Mesendoderm (in vitro differentiated cells): Measurements from ENCODE around the gene LRRC26.

ENCODE experiments used
- DNase-seq: peaks from one replicate; pipeline ENCODE4 v3.0.0; 2013
- H2AK5ac ChIP-seq: 2 replicates; pipeline ENCODE4 v1.6.1; 2013; ENCODE audit warnings: low read length, inconsistent platforms
- H2BK120ac ChIP-seq: 2 replicates; pipeline ENCODE4 v1.6.1; 2013; ENCODE audit warnings: low read depth, mild to moderate bottlenecking, low read length, moderate library complexity, mixed read lengths
- H2BK15ac ChIP-seq: replicated peaks from 2 replicates; pipeline ENCODE4 v1.6.1; 2013; ENCODE audit warnings: low read depth, mild to moderate bottlenecking, moderate library complexity
- H2BK5ac ChIP-seq: 2 replicates; pipeline ENCODE4 v1.6.1; 2013; ENCODE audit warnings: low read length, inconsistent platforms
- H3K18ac ChIP-seq: 2 replicates; pipeline ENCODE4 v1.6.1; 2013; ENCODE audit warnings: mild to moderate bottlenecking, low read length, mixed read lengths
- H3K23ac ChIP-seq: one replicate; pipeline ENCODE4 v1.6.1; 2013; ENCODE audit warnings: low read length
- H3K27ac ChIP-seq: 2 replicates; pipeline ENCODE4 v1.5.1; 2013; ENCODE audit warnings: low read depth, mild to moderate bottlenecking, inconsistent platforms, low read length, moderate library complexity
- H3K27me3 ChIP-seq: 2 replicates; pipeline ENCODE4 v1.6.1; 2013; ENCODE audit warnings: low read length, control low read depth, mild to moderate bottlenecking, inconsistent platforms; ENCODE audit not compliant: insufficient read depth, poor library complexity
- H3K36me3 ChIP-seq: 2 replicates; pipeline ENCODE4 v1.6.1; 2013; ENCODE audit warnings: low read length, inconsistent platforms; ENCODE audit not compliant: control insufficient read depth, insufficient read depth
- H3K4ac ChIP-seq: one replicate; pipeline ENCODE4 v1.6.1; 2013; ENCODE audit warnings: low read depth, mild to moderate bottlenecking, low read length, moderate library complexity
- H3K4me1 ChIP-seq: 2 replicates; pipeline ENCODE4 v1.6.1; 2013; ENCODE audit warnings: low read depth, low read length, inconsistent platforms; ENCODE audit not compliant: control insufficient read depth
- H3K4me2 ChIP-seq: 2 replicates; pipeline ENCODE4 v1.6.1; 2013; ENCODE audit warnings: low read length
- H3K4me3 ChIP-seq: 2 replicates; pipeline ENCODE4 v1.5.1; 2013; ENCODE audit warnings: mild to moderate bottlenecking, low read length
- H3K56ac ChIP-seq: one replicate; pipeline ENCODE4 v1.6.1; 2013; ENCODE audit warnings: low read length
- H3K79me1 ChIP-seq: 2 replicates; pipeline ENCODE4 v1.6.1; 2013; ENCODE audit warnings: low read length, inconsistent platforms
- H3K79me2 ChIP-seq: 2 replicates; pipeline ENCODE4 v1.6.1; 2013; ENCODE audit warnings: mild to moderate bottlenecking, low read length; ENCODE audit not compliant: control insufficient read depth, insufficient read depth
- H3K9ac ChIP-seq: 2 replicates; pipeline ENCODE4 v1.6.1; 2013; ENCODE audit warnings: low read length, inconsistent platforms
- H4K5ac ChIP-seq: one replicate; pipeline ENCODE4 v1.6.1; 2013; ENCODE audit warnings: low read length
- H4K8ac ChIP-seq: one replicate; pipeline ENCODE4 v1.6.1; 2013; ENCODE audit warnings: low read depth, mild to moderate bottlenecking, control low read depth, low read length, moderate library complexity
- WGBS: extraction: QIAGEN DNeasy Blood & Tissue Kit; methylation state at CpG from one replicate; pipeline ENCODE4 v1.1.7; 2013; ENCODE audit warnings: low lambda C conversion rate, missing lambda C conversion rate; ENCODE audit not compliant: insufficient coverage; ENCODE audit errors: extremely low coverage; 5-methylcytosine and 5-hydroxymethylcytosine counted together

Gene LRRC26

GRCh38 chr9:137143459-137143858 lies 26.4 kb downstream of the LRRC26 start:
- no peaks in the 10 kb centered on the region for H3K4me1 ChIP-seq
- WGBS: no CpG with 5 or more reads among the region's 4 CpGs
- no peak for DNase-seq
- no peak overlapping the region for H3K18ac ChIP-seq
- H3K56ac ChIP-seq: no peak overlapping the region
- no peak overlapping the region for H3K23ac ChIP-seq
- no peak overlapping the region for H3K27ac ChIP-seq
- H2AK5ac ChIP-seq: no peak overlapping the region
- H2BK120ac ChIP-seq: no peak overlapping the region
- no peak overlapping the region for H2BK15ac ChIP-seq
- H3K4me3 ChIP-seq: no peak overlapping the region
- H2BK5ac ChIP-seq: no peak overlapping the region
- H3K27me3 ChIP-seq: peaks cover 13% of the 10 kb centered on the region
- H3K9ac ChIP-seq: no peak overlapping the region
- no peak overlapping the region for H4K5ac ChIP-seq
- H4K8ac ChIP-seq: no peak overlapping the region
- no peak overlapping the region for H3K4me2 ChIP-seq
- no peaks in the 10 kb centered on the region for H3K79me1 ChIP-seq
- H3K36me3 ChIP-seq: no peaks in the 10 kb centered on the region
- H3K4ac ChIP-seq: no peak overlapping the region
- no peaks in the 10 kb centered on the region for H3K79me2 ChIP-seq

DNA sequence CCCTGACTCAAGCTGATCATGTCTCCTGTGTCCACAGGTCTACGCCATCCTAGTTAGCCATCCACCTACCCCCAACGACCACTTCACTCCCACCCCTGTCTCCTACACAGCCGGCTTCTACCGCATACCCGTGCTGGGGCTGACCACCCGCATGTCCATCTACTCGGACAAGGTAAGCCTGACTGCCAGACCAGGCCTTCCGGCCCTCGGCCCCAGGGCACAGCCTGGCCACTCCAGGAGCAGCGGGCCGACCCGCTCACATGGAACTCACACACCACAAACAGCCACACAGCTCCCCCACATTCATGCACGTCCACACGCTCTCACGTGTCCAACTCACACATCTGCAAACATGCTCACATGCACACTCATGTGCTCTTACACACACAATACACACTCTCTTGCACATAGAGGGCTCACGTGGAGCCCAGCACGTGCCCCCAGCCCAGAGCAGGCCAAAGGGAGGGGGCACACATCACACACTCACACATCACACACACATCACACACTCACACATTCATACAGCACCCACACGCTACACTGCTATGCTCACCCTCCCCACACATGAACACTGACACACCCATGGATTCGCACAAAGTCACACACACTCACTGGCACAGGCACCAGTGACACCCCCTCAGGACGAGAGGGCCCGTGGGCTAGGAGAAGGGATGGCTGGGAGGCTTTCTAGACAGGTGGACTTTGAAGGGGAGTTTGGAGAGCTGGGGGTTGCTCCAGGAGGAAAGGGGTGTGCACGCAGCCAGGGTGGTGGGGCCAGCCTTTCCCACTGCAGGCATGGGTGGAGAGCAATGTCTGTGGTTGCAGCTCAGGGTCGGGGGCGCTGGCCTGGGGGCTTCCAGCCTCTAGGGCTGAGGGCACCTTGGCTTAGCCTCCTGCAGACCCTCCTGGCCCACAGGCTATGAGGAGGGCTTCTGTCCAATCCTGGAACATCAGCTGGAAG lies 27.6 kb downstream of the LRRC26 start:
- H3K4me1 ChIP-seq: no peaks in the 10 kb centered on the region
- H3K79me2 ChIP-seq: no peaks in the 10 kb centered on the region
- DNase-seq: no peak
- peaks cover 18% of the 10 kb centered on the region for H3K27me3 ChIP-seq
- no peak overlapping the region for H3K4ac ChIP-seq
- H3K9ac ChIP-seq: no peak overlapping the region
- H3K36me3 ChIP-seq: no peaks in the 10 kb centered on the region
- no peak overlapping the region for H3K27ac ChIP-seq
- no peak overlapping the region for H2BK15ac ChIP-seq
- H2AK5ac ChIP-seq: no peak overlapping the region
- H3K18ac ChIP-seq: no peak overlapping the region
- no peaks in the 10 kb centered on the region for H3K79me1 ChIP-seq
- no peak overlapping the region for H2BK5ac ChIP-seq
- H2BK120ac ChIP-seq: no peak overlapping the region
- no peak overlapping the region for H4K8ac ChIP-seq
- no peak overlapping the region for H3K4me2 ChIP-seq
- no peak overlapping the region for H3K23ac ChIP-seq
- H4K5ac ChIP-seq: no peak overlapping the region
- H3K56ac ChIP-seq: no peak overlapping the region
- whole genome bisulfite sequencing: no CpG with 5 or more reads among the region's 24 CpGs
- no peak overlapping the region for H3K4me3 ChIP-seq

DNA sequence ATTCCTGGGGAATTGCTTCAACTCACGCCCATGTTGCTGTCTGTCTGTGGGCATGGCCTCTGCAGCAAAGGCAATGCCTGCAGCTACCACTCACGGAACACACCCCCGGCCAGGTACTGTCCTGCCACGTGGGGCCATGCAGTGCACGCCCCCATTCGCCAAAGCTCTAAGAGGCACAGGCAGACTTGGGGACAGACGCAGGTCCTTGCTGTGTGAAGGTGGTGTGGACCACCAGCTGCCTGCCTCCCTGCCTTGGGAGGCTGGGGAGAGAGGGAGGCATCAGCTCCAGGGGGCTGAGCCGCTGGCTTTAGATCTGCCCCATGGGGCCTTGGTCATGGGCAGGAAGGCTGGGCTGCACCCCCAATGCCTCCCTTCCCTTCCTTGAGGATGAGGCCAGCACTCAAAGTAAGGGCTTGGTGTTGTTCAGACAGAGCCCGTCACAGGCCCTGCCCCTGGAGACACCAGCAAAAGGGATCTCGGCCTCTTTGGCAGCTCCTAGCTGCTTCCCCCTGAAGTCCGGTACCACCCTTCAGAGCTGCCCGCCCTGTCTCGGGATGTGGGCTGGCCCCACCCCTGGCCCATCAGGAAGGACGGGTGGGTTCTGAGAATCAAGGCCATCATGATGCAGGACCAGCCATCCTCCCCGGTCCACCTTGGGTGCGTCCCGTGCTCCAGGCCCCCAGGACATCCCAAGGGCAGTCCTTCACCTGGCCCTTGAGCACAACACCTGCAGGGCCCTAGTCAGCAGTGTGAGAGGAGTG lies 28.6 kb downstream of the LRRC26 start:
- H3K56ac ChIP-seq: no peak overlapping the region
- no peaks in the 10 kb centered on the region for H3K79me1 ChIP-seq
- H2BK15ac ChIP-seq: no peak overlapping the region
- H3K27me3 ChIP-seq: peaks cover 18% of the 10 kb centered on the region
- H3K36me3 ChIP-seq: no peaks in the 10 kb centered on the region
- H3K9ac ChIP-seq: no peak overlapping the region
- H3K4me3 ChIP-seq: no peak overlapping the region
- H3K4ac ChIP-seq: no peak overlapping the region
- H3K79me2 ChIP-seq: no peaks in the 10 kb centered on the region
- no peak overlapping the region for H2BK5ac ChIP-seq
- no peak for DNase-seq
- no peak overlapping the region for H3K4me2 ChIP-seq
- no peak overlapping the region for H3K23ac ChIP-seq
- H2AK5ac ChIP-seq: no peak overlapping the region
- H3K18ac ChIP-seq: no peak overlapping the region
- no peaks in the 10 kb centered on the region for H3K4me1 ChIP-seq
- no peak overlapping the region for H4K5ac ChIP-seq
- no peak overlapping the region for H3K27ac ChIP-seq
- no peak overlapping the region for H2BK120ac ChIP-seq
- no peak overlapping the region for H4K8ac ChIP-seq
- no CpG with 5 or more reads among the region's 17 CpGs for whole genome bisulfite sequencing

DNA sequence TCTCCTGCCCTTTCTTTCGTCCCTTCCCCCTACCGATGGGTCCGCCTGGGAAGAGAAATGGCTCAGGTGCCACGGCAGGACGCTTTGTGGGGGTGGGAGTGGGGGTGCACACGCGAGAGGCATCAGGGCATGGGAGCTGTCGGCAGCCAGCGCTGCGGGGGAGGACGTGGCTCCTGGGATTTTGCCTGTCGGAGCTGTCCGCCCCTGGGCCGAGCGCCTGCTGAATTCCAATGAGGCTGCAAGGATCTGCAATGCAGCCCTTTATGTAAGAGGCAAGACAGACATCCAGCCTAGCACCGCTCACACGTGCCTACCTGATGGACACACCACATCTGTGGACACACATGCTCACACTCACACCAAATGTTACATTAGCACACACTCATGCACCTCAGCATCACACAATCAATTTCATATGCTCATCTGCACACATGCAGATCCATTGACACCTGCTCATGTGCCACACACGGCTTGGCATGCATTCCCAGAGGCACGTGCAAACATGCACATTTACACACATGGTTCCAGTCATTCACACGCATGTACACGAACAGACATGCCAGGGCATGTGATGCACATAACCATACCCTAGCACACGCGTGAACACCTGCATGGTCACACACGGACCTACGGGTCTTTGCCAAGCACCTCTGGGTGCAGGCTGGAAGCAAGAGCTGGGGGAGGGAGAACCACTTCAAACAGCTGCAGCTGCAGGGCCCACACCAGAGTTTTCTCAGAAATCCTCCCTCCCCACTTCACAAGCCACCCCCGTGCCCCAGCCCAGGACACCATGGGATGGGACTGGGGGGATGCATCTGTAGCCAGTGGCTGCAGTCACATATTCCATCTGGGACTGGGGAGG lies 29.5 kb downstream of the LRRC26 start:
- no peak overlapping the region for H4K8ac ChIP-seq
- no CpG with 5 or more reads among the region's 26 CpGs for WGBS
- DNase-seq: no peak
- no peak overlapping the region for H3K23ac ChIP-seq
- no peak overlapping the region for H2BK120ac ChIP-seq
- H3K18ac ChIP-seq: no peak overlapping the region
- no peak overlapping the region for H3K4me3 ChIP-seq
- H2BK15ac ChIP-seq: no peak overlapping the region
- no peak overlapping the region for H2AK5ac ChIP-seq
- no peaks in the 10 kb centered on the region for H3K79me2 ChIP-seq
- no peak overlapping the region for H3K4ac ChIP-seq
- peaks cover 18% of the 10 kb centered on the region for H3K27me3 ChIP-seq
- H3K4me1 ChIP-seq: no peaks in the 10 kb centered on the region
- H3K56ac ChIP-seq: no peak overlapping the region
- no peak overlapping the region for H3K9ac ChIP-seq
- H3K27ac ChIP-seq: no peak overlapping the region
- no peaks in the 10 kb centered on the region for H3K36me3 ChIP-seq
- no peak overlapping the region for H2BK5ac ChIP-seq
- no peak overlapping the region for H4K5ac ChIP-seq
- H3K4me2 ChIP-seq: no peak overlapping the region
- H3K79me1 ChIP-seq: no peaks in the 10 kb centered on the region

DNA sequence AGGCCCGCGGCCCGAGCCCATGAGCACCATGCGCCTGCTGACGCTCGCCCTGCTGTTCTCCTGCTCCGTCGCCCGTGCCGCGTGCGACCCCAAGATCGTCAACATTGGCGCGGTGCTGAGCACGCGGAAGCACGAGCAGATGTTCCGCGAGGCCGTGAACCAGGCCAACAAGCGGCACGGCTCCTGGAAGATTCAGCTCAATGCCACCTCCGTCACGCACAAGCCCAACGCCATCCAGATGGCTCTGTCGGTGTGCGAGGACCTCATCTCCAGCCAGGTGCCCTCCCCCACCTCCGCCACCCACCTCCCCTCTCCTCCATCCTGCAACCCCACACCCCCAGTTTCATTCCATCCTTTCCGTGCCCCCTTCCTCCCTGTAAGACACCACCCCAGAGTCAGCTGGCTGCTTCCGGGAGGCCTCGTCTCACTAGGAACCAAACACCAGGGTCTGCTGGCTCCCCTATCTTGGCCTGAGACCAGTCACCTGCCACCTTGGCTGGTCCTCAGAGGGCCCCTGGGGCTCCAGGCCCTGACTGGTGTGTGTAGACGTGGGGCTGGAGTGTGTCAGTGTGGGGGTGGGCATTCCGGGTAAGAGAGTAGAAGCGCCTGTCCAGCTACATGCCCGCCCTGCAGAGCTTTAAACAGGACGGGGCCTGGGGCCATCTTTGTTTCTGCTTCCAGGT lies 30.2 kb downstream of the LRRC26 start:
- no peak for DNase-seq
- H3K4me3 ChIP-seq: no peak overlapping the region

More for the DNA sequence above, 30.2 kb downstream of the LRRC26 start:
- Histone ChIP-seq H3K27me3 (peaks cover 18% of the 10 kb centered on the region), H3K56ac (no peak overlapping the region), H4K8ac (no peak overlapping the region), H3K18ac (no peak overlapping the region), H3K36me3 (no peaks in the 10 kb centered on the region), H2AK5ac (no peak overlapping the region), H2BK15ac (no peak overlapping the region), H3K9ac (no peak overlapping the region), H3K27ac (no peak overlapping the region), H3K4me1 (no peaks in the 10 kb centered on the region), H2BK5ac (no peak overlapping the region), H4K5ac (no peak overlapping the region), H2BK120ac (no peak overlapping the region), H3K79me2 (no peaks in the 10 kb centered on the region), H3K79me1 (no peaks in the 10 kb centered on the region), H3K4me2 (no peak overlapping the region), H3K4ac (no peak overlapping the region), H3K23ac (no peak overlapping the region)
- whole genome bisulfite sequencing: no CpG with 5 or more reads among the region's 37 CpGs
